Measurements from ENCODE around the gene CAMSAP1.

Gene CAMSAP1

DNA sequence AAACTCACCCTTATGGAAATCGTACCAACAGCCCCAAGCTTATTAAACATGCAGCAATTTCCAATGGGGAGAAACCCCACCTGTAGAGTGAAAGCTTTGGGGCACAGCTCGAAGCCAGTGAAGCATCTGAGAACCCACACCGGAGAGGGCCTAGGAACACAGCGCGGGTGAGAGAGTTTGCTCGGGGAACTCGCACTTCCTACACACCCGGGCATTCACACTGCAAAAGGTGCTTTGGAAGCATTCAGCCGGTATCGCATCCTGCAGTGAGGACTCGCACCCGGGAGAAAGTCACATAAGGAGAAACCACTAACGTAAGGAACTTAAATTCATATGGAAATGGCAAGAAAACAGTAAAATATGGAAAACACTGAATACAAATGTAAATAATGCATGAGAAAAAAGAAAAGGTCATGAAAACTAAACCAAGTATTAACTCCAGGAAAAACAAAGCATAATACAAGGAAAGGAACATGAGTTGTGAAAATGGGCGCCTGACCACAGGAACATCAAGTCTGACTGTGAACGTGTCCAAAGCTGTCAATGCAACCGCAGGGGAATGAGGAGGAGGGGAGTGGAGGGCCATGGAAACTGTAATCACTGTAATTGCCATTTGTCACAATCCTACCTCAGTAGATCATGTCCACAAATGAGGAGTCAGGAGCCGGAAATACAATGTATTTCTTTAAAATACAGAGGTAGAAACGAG lies 28.7 kb downstream of the CAMSAP1 start:
- H3K4me3 ChIP-seq (ENCODE audit: low read depth in 1 of 2, low read length in 1 of 2) = no peak overlapping the region
- no peaks in the 10 kb centered on the region for H3K27me3 ChIP-seq
- H3K9me3 ChIP-seq = no peaks in the 10 kb centered on the region
- no peaks in the 10 kb centered on the region for H3K4me1 ChIP-seq (ENCODE audit: control insufficient read depth in 1 of 2, insufficient read depth in 1 of 2, low read depth in 1 of 2, low read length in 1 of 2)
- TF ChIP-seq, protein P1, sequence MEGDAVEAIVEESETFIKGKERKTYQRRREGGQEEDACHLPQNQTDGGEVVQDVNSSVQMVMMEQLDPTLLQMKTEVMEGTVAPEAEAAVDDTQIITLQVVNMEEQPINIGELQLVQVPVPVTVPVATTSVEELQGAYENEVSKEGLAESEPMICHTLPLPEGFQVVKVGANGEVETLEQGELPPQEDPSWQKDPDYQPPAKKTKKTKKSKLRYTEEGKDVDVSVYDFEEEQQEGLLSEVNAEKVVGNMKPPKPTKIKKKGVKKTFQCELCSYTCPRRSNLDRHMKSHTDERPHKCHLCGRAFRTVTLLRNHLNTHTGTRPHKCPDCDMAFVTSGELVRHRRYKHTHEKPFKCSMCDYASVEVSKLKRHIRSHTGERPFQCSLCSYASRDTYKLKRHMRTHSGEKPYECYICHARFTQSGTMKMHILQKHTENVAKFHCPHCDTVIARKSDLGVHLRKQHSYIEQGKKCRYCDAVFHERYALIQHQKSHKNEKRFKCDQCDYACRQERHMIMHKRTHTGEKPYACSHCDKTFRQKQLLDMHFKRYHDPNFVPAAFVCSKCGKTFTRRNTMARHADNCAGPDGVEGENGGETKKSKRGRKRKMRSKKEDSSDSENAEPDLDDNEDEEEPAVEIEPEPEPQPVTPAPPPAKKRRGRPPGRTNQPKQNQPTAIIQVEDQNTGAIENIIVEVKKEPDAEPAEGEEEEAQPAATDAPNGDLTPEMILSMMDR (IDR thresholded peaks at IDR 0.05) = no peak
- H3K27ac ChIP-seq = no peak overlapping the region
- H3K36me3 ChIP-seq = peaks cover 17% of the 10 kb centered on the region

DNA sequence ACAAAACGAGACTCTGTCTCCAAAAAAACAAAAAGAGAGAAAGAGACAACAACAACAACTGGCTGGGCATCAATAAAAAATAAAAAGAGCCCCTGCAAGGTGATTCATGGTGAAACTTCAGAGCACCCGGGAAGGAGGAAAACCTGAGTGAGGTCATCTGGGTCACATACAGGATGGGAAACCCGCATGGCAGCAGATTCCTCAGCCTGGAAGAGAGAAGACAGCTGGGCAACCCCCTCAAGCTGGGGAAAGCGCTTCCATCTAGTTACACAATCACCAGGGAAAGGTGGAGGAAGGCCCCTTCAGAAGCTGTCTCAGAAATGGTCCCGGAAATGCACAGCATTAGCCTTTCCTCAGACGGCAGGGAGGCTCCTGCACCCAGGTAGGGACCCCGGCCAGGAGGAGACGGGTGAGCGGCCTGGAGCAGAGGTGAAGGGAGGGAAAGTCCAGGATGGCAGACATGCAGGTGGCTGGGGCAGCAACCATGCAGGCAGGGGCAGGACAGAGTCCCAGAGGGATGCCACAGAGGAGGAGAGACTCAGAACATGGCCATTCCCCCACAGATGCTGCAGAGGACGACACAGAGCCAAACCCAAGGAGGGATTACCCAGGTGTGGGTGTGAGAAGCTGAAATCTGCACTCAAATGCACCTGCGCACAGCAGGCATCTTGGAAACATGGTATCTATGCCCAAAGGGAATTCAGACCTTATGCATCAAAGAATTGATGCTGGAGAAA lies 29.4 kb downstream of the CAMSAP1 start:
- no peaks in the 10 kb centered on the region for H3K27me3 ChIP-seq
- no peak overlapping the region for H3K4me3 ChIP-seq (ENCODE audit: low read depth in 1 of 2, low read length in 1 of 2)
- H3K36me3 ChIP-seq = peaks cover 17% of the 10 kb centered on the region
- no peak overlapping the region for H3K27ac ChIP-seq
- H3K9me3 ChIP-seq = no peaks in the 10 kb centered on the region
- TF ChIP-seq, protein P1 (IDR thresholded peaks at IDR 0.05) = no peak
- no peaks in the 10 kb centered on the region for H3K4me1 ChIP-seq (ENCODE audit: control insufficient read depth in 1 of 2, insufficient read depth in 1 of 2, low read depth in 1 of 2, low read length in 1 of 2)

DNA sequence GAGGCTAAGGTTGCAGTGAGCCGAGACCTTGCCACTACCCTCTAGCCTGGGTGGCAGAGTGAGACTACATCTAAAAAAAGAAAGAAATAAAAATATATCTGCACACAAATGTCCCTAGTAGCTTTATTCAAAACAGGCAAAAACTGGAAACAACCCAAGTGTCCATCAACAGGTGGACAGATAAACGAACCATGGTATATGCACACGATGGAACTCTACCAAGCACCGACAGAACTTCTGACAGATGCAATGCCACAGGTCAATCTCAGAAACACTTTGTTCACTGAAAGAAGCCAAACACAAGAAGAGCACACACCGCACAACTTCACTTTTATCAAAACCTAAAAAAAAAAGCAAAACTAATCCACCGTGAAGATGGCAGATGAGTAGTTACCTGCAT lies 30.4 kb downstream of the CAMSAP1 start:
- no peak overlapping the region for H3K27ac ChIP-seq
- no peak overlapping the region for H3K4me3 ChIP-seq (ENCODE audit: low read depth in 1 of 2, low read length in 1 of 2)
- TF ChIP-seq, protein P1 (IDR thresholded peaks at IDR 0.05) = no peak
- H3K36me3 ChIP-seq = peaks cover 14% of the 10 kb centered on the region
- no peaks in the 10 kb centered on the region for H3K4me1 ChIP-seq (ENCODE audit: control insufficient read depth in 1 of 2, insufficient read depth in 1 of 2, low read depth in 1 of 2, low read length in 1 of 2)
- H3K9me3 ChIP-seq = no peaks in the 10 kb centered on the region
- H3K27me3 ChIP-seq = no peaks in the 10 kb centered on the region

DNA sequence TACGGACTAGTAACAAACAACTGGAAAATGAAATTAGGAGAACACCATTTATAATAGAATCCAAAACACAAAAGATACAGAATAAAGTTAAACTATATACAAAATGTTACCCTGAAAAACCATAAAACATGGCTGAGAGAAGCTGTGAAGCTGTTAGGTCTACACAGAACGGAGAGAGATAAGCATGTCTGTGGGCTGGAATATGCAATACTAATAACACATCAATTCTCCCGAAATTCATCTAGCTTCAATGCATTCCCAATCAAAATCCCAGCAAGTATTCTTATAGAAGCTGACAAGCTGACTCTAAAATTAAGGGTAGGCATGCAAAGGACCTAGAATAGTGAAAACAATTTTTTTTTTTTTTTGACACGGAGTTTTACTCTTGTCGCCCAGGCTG lies 32.5 kb downstream of the CAMSAP1 start:
- Histone ChIP-seq H3K36me3 (no peaks in the 10 kb centered on the region), H3K4me1 (ENCODE audit: control insufficient read depth in 1 of 2, insufficient read depth in 1 of 2, low read depth in 1 of 2, low read length in 1 of 2) (no peaks in the 10 kb centered on the region), H3K4me3 (ENCODE audit: low read depth in 1 of 2, low read length in 1 of 2) (no peak overlapping the region), H3K27ac (no peak overlapping the region), H3K9me3 (no peaks in the 10 kb centered on the region), H3K27me3 (no peaks in the 10 kb centered on the region)
- TF ChIP-seq, protein P1 (IDR thresholded peaks at IDR 0.05) = no peak

DNA sequence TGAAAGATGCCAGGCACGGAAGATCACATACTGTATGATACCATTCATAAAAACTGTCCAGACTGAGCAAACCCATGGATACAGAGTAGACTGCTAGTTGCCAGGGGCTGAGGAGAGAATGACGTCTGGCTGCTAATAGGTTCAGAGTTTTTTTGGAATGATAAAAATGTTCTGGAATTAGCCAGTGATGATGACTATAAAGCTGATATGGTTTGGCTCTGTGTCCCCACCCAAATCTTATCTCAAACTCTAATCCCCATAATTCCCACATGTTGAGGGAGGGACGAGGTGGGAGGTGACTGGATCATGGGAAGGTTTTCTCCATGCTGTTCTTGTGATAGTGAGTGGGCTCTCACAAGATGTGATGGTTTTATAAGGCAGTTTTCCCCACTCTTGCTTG lies 37.4 kb downstream of the CAMSAP1 start:
- H3K27me3 ChIP-seq = no peaks in the 10 kb centered on the region
- H3K4me1 ChIP-seq (ENCODE audit: control insufficient read depth in 1 of 2, insufficient read depth in 1 of 2, low read depth in 1 of 2, low read length in 1 of 2) = no peaks in the 10 kb centered on the region
- no peak overlapping the region for H3K4me3 ChIP-seq (ENCODE audit: low read depth in 1 of 2, low read length in 1 of 2)
- H3K9me3 ChIP-seq = no peaks in the 10 kb centered on the region
- H3K36me3 ChIP-seq = peaks cover 12% of the 10 kb centered on the region
- no peak overlapping the region for H3K27ac ChIP-seq
- TF ChIP-seq, protein P1 (IDR thresholded peaks at IDR 0.05) = no peak
